Nephron (organoid): ENCODE data around the gene KCNT2.

ENCODE experiments used
- H3K27ac Mint-ChIP-seq, 3 experiments: 2 replicates each; pipeline ENCODE4 v1.8.0; 2020; ENCODE audit warnings: mixed read lengths in 3 of 3, mild to moderate bottlenecking in 2 of 3, moderate library complexity in 1 of 3
- H3K27me3 Mint-ChIP-seq: 2 replicates; pipeline ENCODE4 v1.8.0; 2021; ENCODE audit warnings: low read depth, mild to moderate bottlenecking, moderate library complexity, mixed read lengths
- H3K36me3 Mint-ChIP-seq: 2 replicates; pipeline ENCODE4 v1.8.0; 2020; ENCODE audit warnings: low read depth, mixed read lengths
- H3K4me1 Mint-ChIP-seq: 2 replicates; pipeline ENCODE4 v1.8.0; 2020; ENCODE audit warnings: mixed read lengths
- H3K4me3 Mint-ChIP-seq, 3 experiments: 2 replicates each; pipeline ENCODE4 v1.8.0; 2020; ENCODE audit warnings: mild to moderate bottlenecking in 3 of 3, mixed read lengths in 3 of 3, moderate library complexity in 2 of 3
- H3K9me3 Mint-ChIP-seq: 2 replicates; pipeline ENCODE4 v1.8.0; 2020; ENCODE audit warnings: mixed read lengths
- TF ChIP-seq, protein P1 (sequence below), 3 experiments: fragments of 200-600 bp; sonication (generic); IDR thresholded peaks; one replicate each; pipeline ENCODE4 v1.5.0; 2021; ENCODE audit warnings: antibody characterized with exemption in 3 of 3; ENCODE audit not compliant: unreplicated experiment in 3 of 3

Gene KCNT2

DNA sequence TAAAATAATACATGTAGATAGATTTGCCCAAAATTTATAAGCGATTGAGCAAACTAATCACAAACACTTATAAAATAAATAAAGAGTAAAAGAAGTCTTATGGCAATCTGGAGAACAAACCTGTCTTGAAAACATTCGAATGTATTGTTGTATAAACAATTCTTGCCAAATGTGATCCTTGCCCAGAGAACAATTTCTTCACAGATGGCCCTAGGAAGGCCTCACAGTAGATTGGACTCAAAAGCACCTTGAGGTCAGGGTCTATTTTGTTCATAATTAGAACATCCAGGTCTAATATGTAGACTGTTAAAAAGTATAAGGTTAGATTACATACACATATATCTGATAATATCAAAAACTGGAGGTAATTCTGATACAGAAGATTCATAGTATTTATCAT, 202.4 kb downstream of the KCNT2 start:
- Mint-ChIP-seq H3K36me3 (no peaks in the 10 kb centered on the region), H3K4me3 (no peak overlapping the region), H3K4me1 (peaks cover 23% of the 10 kb centered on the region), H3K27ac (peak overlapping the region in 1 of 3 experiments; percentile 70), H3K9me3 (no peaks in the 10 kb centered on the region), H3K27me3 (no peaks in the 10 kb centered on the region)
- TF ChIP-seq, protein P1, sequence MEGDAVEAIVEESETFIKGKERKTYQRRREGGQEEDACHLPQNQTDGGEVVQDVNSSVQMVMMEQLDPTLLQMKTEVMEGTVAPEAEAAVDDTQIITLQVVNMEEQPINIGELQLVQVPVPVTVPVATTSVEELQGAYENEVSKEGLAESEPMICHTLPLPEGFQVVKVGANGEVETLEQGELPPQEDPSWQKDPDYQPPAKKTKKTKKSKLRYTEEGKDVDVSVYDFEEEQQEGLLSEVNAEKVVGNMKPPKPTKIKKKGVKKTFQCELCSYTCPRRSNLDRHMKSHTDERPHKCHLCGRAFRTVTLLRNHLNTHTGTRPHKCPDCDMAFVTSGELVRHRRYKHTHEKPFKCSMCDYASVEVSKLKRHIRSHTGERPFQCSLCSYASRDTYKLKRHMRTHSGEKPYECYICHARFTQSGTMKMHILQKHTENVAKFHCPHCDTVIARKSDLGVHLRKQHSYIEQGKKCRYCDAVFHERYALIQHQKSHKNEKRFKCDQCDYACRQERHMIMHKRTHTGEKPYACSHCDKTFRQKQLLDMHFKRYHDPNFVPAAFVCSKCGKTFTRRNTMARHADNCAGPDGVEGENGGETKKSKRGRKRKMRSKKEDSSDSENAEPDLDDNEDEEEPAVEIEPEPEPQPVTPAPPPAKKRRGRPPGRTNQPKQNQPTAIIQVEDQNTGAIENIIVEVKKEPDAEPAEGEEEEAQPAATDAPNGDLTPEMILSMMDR (IDR thresholded peaks at IDR 0.05; ENCODE audit: unreplicated experiment in 3 of 3) = no peak

DNA sequence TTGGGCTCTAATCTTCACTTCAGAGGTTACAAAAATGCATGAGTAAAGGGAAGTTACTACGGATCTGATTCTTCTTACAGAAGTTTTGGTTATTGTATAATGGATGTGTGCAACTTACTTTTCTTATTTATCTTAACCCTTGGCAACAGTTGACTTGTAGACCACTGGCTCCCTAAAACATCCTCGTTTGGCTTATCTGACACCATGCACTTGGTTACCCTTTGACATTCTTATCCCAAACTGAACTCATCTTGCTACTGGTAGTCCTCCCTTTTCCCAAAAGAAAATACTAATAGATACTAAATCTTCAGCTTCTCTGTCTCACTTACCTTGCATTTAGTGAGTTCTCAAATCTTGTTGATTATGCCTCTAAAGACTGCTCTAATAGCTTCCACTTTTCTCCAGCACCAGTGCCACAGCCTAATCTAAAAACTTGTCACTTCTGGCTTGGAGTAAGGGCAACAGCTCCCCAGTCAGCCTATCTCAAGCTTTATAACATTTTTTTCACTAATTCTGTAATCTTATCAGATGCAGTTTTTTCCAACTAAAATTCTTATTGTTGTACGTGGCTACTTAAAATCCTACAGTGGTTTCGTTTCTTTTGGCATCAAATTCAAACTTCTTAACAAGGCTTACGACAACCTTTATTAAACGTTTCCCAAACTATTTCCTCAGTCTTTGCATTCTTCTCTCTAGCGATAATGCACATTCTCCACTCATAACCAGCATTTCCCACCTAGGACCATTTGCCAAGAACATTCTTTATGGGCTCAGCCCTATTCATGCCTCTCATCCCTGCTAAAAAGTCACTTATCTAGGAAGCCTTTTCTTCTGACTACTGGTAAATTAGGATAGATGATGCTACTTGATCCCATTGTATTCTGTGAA, 204.2 kb downstream of the KCNT2 start:
- TF ChIP-seq, protein P1 (IDR thresholded peaks at IDR 0.05; ENCODE audit: unreplicated experiment in 3 of 3) = no peak
- Mint-ChIP-seq H3K4me1 (peaks cover 23% of the 10 kb centered on the region), H3K4me3 (no peak overlapping the region), H3K36me3 (no peaks in the 10 kb centered on the region), H3K27me3 (no peaks in the 10 kb centered on the region), H3K9me3 (no peaks in the 10 kb centered on the region), H3K27ac (peak overlapping the region in 1 of 3 experiments; percentile 13)

DNA sequence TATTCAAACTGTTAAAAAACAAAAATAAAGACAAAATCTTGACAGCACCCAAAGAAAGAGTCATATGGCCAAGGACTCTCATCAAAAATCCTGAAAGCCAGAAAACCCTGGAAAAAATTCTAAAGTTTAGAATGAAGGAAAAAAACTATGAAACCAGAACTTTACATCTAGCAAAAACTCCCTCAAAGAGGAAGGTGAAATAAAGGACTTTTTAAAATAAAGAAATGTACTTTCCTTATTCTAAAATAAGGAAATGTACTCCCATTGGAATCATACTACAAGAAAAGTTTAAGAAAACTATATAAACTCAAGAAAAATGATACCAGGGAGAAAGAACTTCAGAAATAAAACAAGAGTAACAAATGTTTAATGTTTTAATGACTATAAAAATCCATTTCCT, 206.3 kb downstream of the KCNT2 start:
- no peak overlapping the region for H3K27ac Mint-ChIP-seq
- peaks cover 6% of the 10 kb centered on the region for H3K4me1 Mint-ChIP-seq
- TF ChIP-seq, protein P1 (IDR thresholded peaks at IDR 0.05; ENCODE audit: unreplicated experiment in 3 of 3) = no peak
- no peaks in the 10 kb centered on the region for H3K36me3 Mint-ChIP-seq
- H3K4me3 Mint-ChIP-seq = no peak overlapping the region
- no peaks in the 10 kb centered on the region for H3K27me3 Mint-ChIP-seq
- H3K9me3 Mint-ChIP-seq = no peaks in the 10 kb centered on the region

DNA sequence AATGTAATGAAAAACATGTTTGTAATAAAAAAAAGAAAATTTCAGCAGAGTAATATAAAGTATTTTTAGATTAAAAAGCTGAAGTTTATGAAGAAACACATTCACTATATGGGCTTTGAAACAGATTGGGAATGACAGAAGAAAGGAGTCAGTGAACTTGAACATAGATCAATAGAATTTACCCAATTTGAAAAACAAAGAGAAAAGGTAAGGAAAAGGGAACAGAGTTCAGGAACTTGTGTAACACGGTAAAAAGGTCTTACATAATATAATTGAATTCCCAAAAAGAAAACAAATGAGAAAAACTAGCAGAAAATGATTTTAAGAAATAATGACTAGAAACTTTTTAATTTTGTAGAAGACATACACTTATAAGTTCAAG, 206.8 kb downstream of the KCNT2 start:
- H3K27ac Mint-ChIP-seq = peak overlapping the region in 1 of 3 experiments; percentile 60
- H3K4me3 Mint-ChIP-seq = no peak overlapping the region

DNA sequence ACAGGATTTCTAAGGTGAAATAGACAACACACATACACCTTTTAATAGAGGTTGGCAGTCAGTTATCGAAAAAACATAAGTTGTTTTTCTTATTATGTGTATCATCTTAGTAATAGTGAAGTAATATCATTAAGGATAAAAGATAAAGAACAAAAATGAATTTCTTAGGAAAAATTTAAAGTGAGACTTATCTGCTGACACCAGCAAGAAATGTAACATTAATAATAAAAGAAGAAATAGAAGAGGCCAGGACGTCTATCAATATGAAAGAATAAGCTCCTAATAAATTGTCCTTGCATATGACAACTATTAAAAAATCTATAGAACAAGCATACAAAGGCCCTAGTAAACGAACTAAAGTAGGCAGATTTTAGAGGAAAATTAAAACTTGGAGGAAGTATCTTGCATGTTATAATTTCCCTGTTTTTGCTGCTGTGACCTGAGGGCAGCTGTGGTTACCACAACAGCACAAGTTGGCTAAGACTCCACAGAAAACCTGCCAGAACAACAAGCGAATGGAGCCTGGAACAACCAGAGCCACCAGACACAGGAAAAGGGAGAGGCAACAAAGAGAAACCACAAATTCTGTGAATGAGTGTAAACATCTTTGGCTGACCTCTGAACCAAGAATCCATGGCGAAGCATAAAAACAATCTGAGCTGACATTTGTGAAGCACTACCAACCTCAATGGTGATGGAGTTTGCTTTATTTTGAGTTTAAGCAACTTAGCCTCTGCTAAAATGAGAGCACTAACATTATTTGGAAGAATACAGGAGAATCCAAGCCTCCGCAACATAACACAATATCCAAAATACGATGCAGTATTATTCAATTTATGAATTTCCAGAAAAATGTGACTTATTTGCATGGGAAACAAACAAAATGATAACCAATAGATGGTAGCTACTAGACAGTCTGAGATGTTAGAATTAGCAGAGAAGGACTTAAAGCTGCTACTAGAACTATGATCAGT, 207.5 kb downstream of the KCNT2 start:
- H3K9me3 Mint-ChIP-seq = no peaks in the 10 kb centered on the region
- TF ChIP-seq, protein P1 (IDR thresholded peaks at IDR 0.05; ENCODE audit: unreplicated experiment in 3 of 3) = no peak
- H3K4me1 Mint-ChIP-seq = no peaks in the 10 kb centered on the region
- no peaks in the 10 kb centered on the region for H3K36me3 Mint-ChIP-seq
- peak overlapping the region in 2 of 3 experiments; percentile 27 to 60 for H3K27ac Mint-ChIP-seq
- no peak overlapping the region for H3K4me3 Mint-ChIP-seq
- H3K27me3 Mint-ChIP-seq = no peaks in the 10 kb centered on the region

More for the DNA sequence above, 206.8 kb downstream of the KCNT2 start:
- TF ChIP-seq, protein P1 (IDR thresholded peaks at IDR 0.05; ENCODE audit: unreplicated experiment in 3 of 3) = no peak
- Mint-ChIP-seq H3K27me3 (no peaks in the 10 kb centered on the region), H3K9me3 (no peaks in the 10 kb centered on the region), H3K4me1 (peaks cover 1% of the 10 kb centered on the region), H3K36me3 (no peaks in the 10 kb centered on the region)
